Measurements from ENCODE around the gene AATK. TPM values are rescaled to one million over a fixed set of nuclear protein-coding genes. Genes with fewer than 3 reads are reported as not detected.

AATK gene
- total RNA-seq, 1 experiment from 2014 or later = 0.46 TPM

- Histone ChIP-seq H3K9me2 (ENCODE audit: insufficient read depth) (no peaks in the 10 kb centered on the region), H3K4me2 (no peak overlapping the region), H4K20me1 (ENCODE audit: insufficient read depth) (no peaks in the 10 kb centered on the region), H3F3A (ENCODE audit: insufficient read depth, low read depth) (no peaks in the 10 kb centered on the region), H3K27ac (no peak overlapping the region), H3K36me3 (ENCODE audit: low read depth) (no peaks in the 10 kb centered on the region), H3K9me3 (ENCODE audit: insufficient read depth, low read depth) (no peaks in the 10 kb centered on the region), H3K4me3 (no peak overlapping the region), H3K27me3 (ENCODE audit: insufficient read depth, low read depth) (no peaks in the 10 kb centered on the region), H3K4me1 (replicated peaks; ENCODE audit: insufficient read depth) (no peaks in the 10 kb centered on the region), H2AFZ (no peak overlapping the region), H3K79me2 (ENCODE audit: low read depth) (no peaks in the 10 kb centered on the region)
- TF ChIP-seq EZH2 (IDR thresholded peaks at IDR 0.05; ENCODE audit: low read depth) = no peak
- no peak for TF ChIP-seq CTCF (conservative IDR thresholded peaks at IDR 0.05)
- no peak for DNase-seq
- BruUV-seq (replicated peaks) = no TSS peak
- ChIA-PET CTCF (interaction anchor here (0.6 kb wide), 2 partner anchors 58 to 876 kb away, joined by 4 to 8 read pairs; no protein-coding TSS in a partner anchor), POLR2A (ENCODE audit: unreplicated experiment) (no interaction called here)
- intact Hi-C loops (cut with micrococcal nuclease; ENCODE audit: unreplicated experiment) = no loop called here
These were observed 45.1 kb downstream of the AATK start for GRCh38 chr17:81120695-81121621.

GRCh38 chr17:81120149-81120484, 45.9 kb downstream of the AATK start:
- no TSS peak for BruUV-seq (replicated peaks)
- CTCF ChIA-PET = interaction anchor here (0.6 kb wide), 1 partner anchor 876 kb away, joined by 8 read pairs; no protein-coding TSS in a partner anchor
- no peaks in the 10 kb centered on the region for H3K79me2 ChIP-seq (ENCODE audit: low read depth)
- H3F3A ChIP-seq (ENCODE audit: insufficient read depth, low read depth) = no peaks in the 10 kb centered on the region
- no peak overlapping the region for H2AFZ ChIP-seq
- no peak overlapping the region for H3K4me2 ChIP-seq
- intact Hi-C loops (cut with micrococcal nuclease; ENCODE audit: unreplicated experiment) = no loop called here
- H3K27me3 ChIP-seq (ENCODE audit: insufficient read depth, low read depth) = no peaks in the 10 kb centered on the region
- TF ChIP-seq CTCF (conservative IDR thresholded peaks at IDR 0.05) (no peak), EZH2 (IDR thresholded peaks at IDR 0.05; ENCODE audit: low read depth) (no peak)
- no peak overlapping the region for H3K27ac ChIP-seq
- no peaks in the 10 kb centered on the region for H3K9me3 ChIP-seq (ENCODE audit: insufficient read depth, low read depth)
- no peaks in the 10 kb centered on the region for H3K9me2 ChIP-seq (ENCODE audit: insufficient read depth)
- H4K20me1 ChIP-seq (ENCODE audit: insufficient read depth) = no peaks in the 10 kb centered on the region
- POLR2A ChIA-PET (ENCODE audit: unreplicated experiment) = no interaction called here
- no peaks in the 10 kb centered on the region for H3K36me3 ChIP-seq (ENCODE audit: low read depth)
- no peak for DNase-seq
- no peak overlapping the region for H3K4me3 ChIP-seq
- no peaks in the 10 kb centered on the region for H3K4me1 ChIP-seq (replicated peaks; ENCODE audit: insufficient read depth)

GRCh38 chr17:81119223-81120148, 46.5 kb downstream of the AATK start:
- TF ChIP-seq EZH2 (IDR thresholded peaks at IDR 0.05; ENCODE audit: low read depth) (no peak), CTCF (conservative IDR thresholded peaks at IDR 0.05) (no peak)
- intact Hi-C loops (cut with micrococcal nuclease; ENCODE audit: unreplicated experiment) = no loop called here
- POLR2A ChIA-PET (ENCODE audit: unreplicated experiment) = no interaction called here
- Histone ChIP-seq H3K9me2 (ENCODE audit: insufficient read depth) (no peaks in the 10 kb centered on the region), H3F3A (ENCODE audit: insufficient read depth, low read depth) (no peaks in the 10 kb centered on the region), H3K4me1 (replicated peaks; ENCODE audit: insufficient read depth) (no peaks in the 10 kb centered on the region), H3K4me3 (no peak overlapping the region), H3K27me3 (ENCODE audit: insufficient read depth, low read depth) (no peaks in the 10 kb centered on the region), H3K79me2 (ENCODE audit: low read depth) (no peaks in the 10 kb centered on the region), H4K20me1 (ENCODE audit: insufficient read depth) (no peaks in the 10 kb centered on the region), H2AFZ (no peak overlapping the region), H3K36me3 (ENCODE audit: low read depth) (no peaks in the 10 kb centered on the region), H3K4me2 (no peak overlapping the region), H3K27ac (no peak overlapping the region), H3K9me3 (ENCODE audit: insufficient read depth, low read depth) (no peaks in the 10 kb centered on the region)
- CTCF ChIA-PET = no interaction called here
- no TSS peak for BruUV-seq (replicated peaks)
- DNase-seq = peak; percentile 63 to 75
